ACC112 (cell line): ENCODE data around the gene CEMP1.

ENCODE experiments used
- H2AFZ ChIP-seq: fragments of 200-600 bp; sonication (generic); one replicate; pipeline ENCODE4 v1.6.0; 2017; ENCODE audit warnings: antibody characterized with exemption, low read length; ENCODE audit not compliant: unreplicated experiment
- H3K27ac ChIP-seq: fragments of 200-600 bp; sonication (generic); 2 replicates; pipeline ENCODE4 v1.5.1; 2014; ENCODE audit warnings: low read depth, mild to moderate bottlenecking, antibody characterized with exemption, low read length, moderate library complexity
- H3K27me3 ChIP-seq: fragments of 200-600 bp; sonication (generic); 2 replicates; pipeline ENCODE4 v1.6.1; 2014; ENCODE audit warnings: mild to moderate bottlenecking, antibody characterized with exemption, low read length, moderate library complexity, mixed read lengths; ENCODE audit not compliant: insufficient read depth
- H3K36me3 ChIP-seq: fragments of 200-600 bp; sonication (generic); 2 replicates; pipeline ENCODE4 v1.6.1; 2016; ENCODE audit warnings: mild to moderate bottlenecking, antibody characterized with exemption, low read length, moderate library complexity, mixed read lengths; ENCODE audit not compliant: insufficient read depth
- H3K4me1 ChIP-seq: fragments of 200-600 bp; sonication (generic); one replicate; pipeline ENCODE4 v1.6.1; 2016; ENCODE audit warnings: low read length, mixed read lengths; ENCODE audit not compliant: insufficient read depth, unreplicated experiment, control insufficient read depth
- H3K4me3 ChIP-seq: fragments of 200-600 bp; sonication (generic); 2 replicates; pipeline ENCODE4 v1.5.1; 2014; ENCODE audit warnings: mild to moderate bottlenecking, low read depth, low read length
- H3K79me2 ChIP-seq: fragments of 200-600 bp; sonication (generic); one replicate; pipeline ENCODE4 v1.6.0; 2016; ENCODE audit warnings: low read length; ENCODE audit not compliant: control insufficient read depth, unreplicated experiment, insufficient read depth

The CEMP1 gene

DNA sequence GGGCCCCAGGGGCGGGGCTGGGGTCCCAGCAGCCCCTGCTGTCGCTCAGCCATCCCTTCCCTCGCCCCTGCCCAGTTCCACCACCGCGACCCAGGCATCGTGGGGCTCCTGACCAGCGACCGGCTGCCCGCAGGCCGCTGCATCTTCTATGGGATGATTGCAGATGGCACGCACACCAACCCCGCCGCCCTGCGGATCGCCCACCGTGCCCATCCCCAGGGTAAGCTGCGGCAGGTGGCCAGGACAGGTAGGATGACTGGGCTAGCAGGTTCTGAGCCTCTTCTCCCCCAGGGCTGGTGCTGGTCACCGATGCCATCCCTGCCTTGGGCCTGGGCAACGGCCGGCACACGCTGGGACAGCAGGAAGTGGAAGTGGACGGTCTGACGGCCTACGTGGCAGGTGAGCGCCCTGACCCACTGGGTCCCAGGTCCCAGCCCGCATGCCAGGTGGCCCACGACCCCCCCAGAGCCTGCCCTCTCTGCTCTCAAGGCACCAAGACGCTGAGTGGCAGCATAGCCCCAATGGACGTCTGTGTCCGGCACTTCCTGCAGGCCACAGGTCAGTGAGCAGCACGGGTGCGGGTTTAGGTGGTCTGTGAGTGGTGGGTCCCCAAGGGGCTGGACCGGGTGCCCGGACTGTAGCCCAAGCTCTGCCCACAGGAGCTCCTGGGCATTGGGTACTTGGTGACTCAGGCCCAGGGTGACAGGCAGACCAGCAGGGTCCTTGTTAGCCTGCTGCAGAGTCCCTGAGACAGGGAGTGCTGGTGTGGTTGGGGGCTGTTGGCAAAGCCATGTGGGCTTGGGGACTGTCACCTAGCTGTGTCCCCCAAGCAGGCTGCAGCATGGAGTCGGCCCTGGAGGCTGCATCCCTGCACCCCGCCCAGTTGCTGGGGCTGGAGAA, 2.8 kb downstream of the CEMP1 start:
- peaks cover 11% of the 10 kb centered on the region for H3K79me2 ChIP-seq
- H2AFZ ChIP-seq: no peak overlapping the region
- H3K36me3 ChIP-seq: peaks cover 6% of the 10 kb centered on the region; the same call in 1 of the 2 replicates
- H3K4me1 ChIP-seq: peaks cover 8% of the 10 kb centered on the region
- H3K4me3 ChIP-seq: no peak overlapping the region
- H3K27me3 ChIP-seq: no peaks in the 10 kb centered on the region
- H3K27ac ChIP-seq: no peak overlapping the region

DNA sequence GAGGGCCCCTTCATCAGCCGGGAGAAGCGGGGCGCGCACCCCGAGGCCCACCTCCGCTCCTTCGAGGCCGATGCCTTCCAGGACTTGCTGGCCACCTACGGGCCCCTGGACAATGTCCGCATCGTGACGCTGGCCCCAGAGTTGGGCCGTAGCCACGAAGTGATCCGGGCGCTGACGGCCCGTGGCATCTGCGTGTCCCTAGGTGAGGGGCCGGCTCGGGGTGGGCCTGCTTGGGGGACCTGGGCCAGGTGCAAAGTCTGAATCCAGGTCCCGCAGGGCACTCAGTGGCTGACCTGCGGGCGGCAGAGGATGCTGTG, 3.5 kb downstream of the CEMP1 start:
- H3K4me3 ChIP-seq: no peak overlapping the region
- peaks cover 15% of the 10 kb centered on the region for H3K79me2 ChIP-seq
- no peak overlapping the region for H2AFZ ChIP-seq
- H3K36me3 ChIP-seq: peaks cover 6% of the 10 kb centered on the region; the same call in 1 of the 2 replicates
- peaks cover 8% of the 10 kb centered on the region for H3K4me1 ChIP-seq
- H3K27me3 ChIP-seq: no peaks in the 10 kb centered on the region
- no peak overlapping the region for H3K27ac ChIP-seq

DNA sequence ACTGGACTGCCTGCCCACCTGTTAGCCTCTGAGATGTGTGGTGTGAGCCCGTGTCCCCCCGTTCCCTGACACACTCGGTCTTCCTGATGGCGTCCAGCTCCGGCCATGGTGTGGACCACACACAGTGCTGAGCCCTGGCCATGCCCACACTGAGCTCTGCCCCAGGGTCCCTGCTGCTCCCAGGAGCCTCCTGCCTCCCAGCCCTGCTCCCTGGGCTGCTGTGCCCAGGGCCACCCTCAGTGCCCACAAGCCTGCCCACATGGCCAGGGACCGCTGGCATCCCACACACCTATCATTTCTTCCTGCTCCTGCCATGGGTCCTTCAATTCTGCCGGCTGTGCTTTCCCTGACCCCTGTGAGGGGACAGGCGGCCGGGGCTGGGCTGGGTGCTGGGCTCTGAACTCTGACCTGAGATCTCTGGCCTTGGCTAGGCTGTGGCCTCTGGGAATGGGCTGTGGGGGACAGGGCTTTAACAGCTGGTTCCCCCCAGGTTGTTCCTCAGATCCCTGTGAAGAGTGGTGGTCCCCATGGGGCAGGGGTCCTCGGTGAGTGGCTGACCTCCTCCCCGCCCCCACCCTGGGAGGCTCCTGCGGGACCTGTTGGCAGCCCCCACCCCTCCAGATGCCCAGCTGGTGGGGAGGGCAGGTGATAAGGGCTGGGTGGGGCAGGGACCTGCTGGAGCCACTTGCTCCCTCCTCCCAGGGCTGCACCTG, 4.0 kb downstream of the CEMP1 start:
- Histone ChIP-seq H3K27me3 (no peaks in the 10 kb centered on the region), H3K4me1 (peaks cover 8% of the 10 kb centered on the region), H3K27ac (no peak overlapping the region), H3K36me3 (peaks cover 6% of the 10 kb centered on the region; the same call in 1 of the 2 replicates), H3K4me3 (no peak overlapping the region), H3K79me2 (peaks cover 15% of the 10 kb centered on the region), H2AFZ (no peak overlapping the region)

DNA sequence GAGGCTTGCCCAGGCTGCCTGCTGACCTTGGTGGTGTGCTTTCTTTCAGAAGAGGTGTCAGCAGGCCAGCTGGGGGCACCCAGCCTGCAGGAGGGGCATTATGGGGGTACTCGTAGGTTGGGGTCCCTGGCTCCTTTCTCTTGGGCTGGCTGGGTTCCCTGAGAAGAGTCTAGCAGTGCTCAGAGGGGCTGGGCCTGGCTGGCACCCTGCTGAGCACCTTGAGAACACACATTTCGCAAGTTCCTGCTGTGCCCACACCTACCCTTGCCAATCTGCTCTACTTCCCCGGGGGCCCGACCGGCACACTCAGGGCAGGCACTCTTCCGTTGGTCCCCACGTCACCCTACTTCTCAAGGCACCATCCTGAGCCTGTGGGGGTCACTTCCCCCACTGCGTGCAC, 5.1 kb downstream of the CEMP1 start:
- Histone ChIP-seq H3K27ac (no peak overlapping the region), H3K27me3 (no peaks in the 10 kb centered on the region), H3K4me3 (no peak overlapping the region), H3K4me1 (peaks cover 5% of the 10 kb centered on the region), H2AFZ (no peak overlapping the region), H3K36me3 (peaks cover 6% of the 10 kb centered on the region; the same call in 1 of the 2 replicates), H3K79me2 (peaks cover 23% of the 10 kb centered on the region)

DNA sequence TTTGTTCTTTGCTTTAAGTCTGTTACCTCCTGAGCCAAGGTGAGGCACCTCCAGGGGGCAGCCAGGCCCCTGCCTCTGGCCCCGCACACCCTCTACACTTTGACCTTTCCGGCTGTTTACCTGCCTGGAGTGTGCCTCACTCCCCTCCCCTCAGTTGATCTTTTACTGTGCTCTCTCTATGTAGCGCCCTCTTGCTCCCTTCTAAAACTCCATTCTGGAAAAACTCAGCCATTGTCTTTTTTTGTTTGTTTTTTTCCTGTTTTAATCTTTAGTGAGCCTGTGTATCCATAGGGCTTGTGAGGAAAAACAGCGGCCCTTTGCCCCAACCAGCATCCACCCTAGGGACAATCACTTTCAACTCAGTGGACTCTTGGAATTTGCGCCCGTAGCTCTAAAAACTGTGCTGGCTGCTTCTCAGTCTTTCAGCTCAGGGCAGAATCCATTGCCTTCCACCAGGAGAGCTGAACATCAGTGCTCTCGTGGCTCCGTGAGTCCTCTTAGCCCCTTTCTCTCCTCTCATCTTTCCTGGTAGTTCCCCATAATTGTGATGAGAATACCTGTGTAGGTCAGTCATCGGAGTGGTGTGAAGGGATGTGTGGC, 6.8 kb downstream of the CEMP1 start:
- Histone ChIP-seq H3K4me3 (no peak overlapping the region), H3K27me3 (no peaks in the 10 kb centered on the region), H3K27ac (no peak overlapping the region), H2AFZ (no peak overlapping the region), H3K4me1 (peaks cover 7% of the 10 kb centered on the region), H3K79me2 (peaks cover 35% of the 10 kb centered on the region), H3K36me3 (peaks cover 6% of the 10 kb centered on the region; the same call in 1 of the 2 replicates)

DNA sequence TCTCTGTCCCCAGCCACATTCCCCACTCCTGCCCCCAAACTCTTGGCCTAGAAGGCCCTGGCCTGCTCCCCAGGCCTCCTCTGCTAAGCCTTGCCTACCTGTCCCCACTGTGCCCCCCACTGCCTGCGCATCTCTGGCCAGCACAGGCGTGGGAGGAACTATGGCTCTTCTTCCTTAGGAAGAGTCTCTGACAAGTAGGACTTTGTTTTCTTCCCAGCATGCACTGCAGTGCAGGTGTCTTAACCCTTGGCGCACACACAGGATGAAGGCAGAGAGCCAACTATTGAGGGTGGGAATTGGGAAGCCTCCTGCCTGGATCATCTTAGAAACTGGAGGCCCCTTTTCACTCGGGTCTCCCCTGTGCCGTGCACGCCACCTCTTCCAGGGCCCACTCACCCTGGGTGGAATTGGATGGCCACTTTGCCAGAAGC, 7.4 kb downstream of the CEMP1 start:
- Histone ChIP-seq H3K27ac (no peak overlapping the region), H2AFZ (no peak overlapping the region), H3K27me3 (no peaks in the 10 kb centered on the region), H3K4me1 (peaks cover 12% of the 10 kb centered on the region), H3K4me3 (no peak overlapping the region), H3K79me2 (peaks cover 41% of the 10 kb centered on the region), H3K36me3 (peaks cover 6% of the 10 kb centered on the region; the same call in 1 of the 2 replicates)

DNA sequence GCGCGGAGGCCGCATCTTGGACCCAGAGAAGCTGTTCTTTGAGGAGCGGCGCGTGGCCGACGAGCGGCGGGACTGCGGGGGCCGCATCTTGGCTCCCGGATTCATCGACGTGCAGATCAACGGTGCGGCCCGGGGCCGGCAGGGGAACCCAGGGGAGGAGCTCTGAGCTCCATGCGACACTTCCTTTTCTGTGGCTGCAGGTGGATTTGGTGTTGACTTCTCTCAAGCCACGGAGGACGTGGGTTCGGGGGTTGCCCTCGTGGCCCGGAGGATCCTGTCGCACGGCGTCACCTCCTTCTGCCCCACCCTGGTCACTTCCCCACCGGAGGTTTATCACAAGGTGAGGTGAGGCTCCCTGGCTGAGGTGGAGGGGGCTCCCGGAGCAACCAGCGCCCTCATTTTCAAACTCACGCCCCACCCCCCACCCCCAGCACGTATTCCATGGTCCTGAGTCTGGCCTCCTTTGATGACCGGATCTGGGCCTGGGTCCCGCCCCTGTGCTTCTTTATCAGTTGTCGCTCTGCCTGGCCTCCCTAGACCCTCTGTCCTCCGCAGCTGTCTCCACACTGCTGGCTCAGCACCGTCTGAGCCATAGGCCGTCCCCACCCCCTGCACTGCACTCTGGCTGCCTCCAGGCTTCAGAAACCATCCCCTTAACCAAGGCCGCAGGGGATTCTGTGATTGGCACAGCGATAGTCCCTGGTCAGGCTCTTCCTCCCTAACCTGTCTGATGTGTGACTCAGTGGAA, 10.2 kb downstream of the CEMP1 start:
- peaks cover 68% of the 10 kb centered on the region for H3K79me2 ChIP-seq

DNA sequence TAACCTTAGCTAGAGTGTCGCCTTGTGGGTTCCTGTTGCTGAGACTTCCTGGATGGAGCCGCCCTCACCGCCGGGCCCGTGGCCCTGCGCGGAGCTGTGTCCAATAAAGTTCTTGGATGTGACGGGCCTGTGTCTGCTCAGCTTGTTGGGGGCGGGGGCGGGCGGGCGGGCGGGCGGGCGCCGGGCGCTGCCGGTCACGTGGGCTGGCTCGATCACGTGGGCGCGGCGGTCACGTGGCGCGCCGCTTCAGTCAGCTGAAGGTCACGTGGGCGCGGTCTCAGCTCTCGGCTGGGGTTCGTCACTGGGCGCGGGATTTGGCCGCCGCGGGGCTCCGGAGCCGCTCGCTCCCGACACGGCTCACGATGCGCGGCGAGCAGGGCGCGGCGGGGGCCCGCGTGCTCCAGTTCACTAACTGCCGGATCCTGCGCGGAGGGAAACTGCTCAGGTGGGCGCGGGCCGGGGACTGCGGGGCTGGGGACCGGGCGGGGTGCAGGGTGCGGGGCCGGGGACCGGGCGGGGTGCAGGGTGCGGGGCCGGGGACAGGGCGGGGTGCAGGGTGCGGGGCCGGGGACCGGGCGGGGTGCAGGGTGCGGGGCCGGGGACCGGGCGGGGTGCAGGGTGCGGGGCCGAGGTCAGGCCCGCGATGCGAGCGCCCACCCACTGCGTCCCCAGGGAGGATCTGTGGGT, 11.0 kb downstream of the CEMP1 start, which contains the start of gene AMDHD2:
AMDHD2 (plus strand) TSS at position 275 of the 687 bp plus-strand sequence; CDS start at position 363, 88 bp downstream.
- Histone ChIP-seq H3K79me2 (peaks cover 74% of the 10 kb centered on the region), H3K27ac (peak within 1 kb of the TSS; percentile 59), H3K4me1 (peaks cover 44% of the 10 kb centered on the region), H3K36me3 (peaks cover 6% of the 10 kb centered on the region; the same call in 1 of the 2 replicates), H3K27me3 (no peaks in the 10 kb centered on the region), H3K4me3 (peak within 1 kb of the TSS; percentile 96), H2AFZ (no peak within 1 kb of the TSS)

More for the DNA sequence above, 10.2 kb downstream of the CEMP1 start:
- peak overlapping the region; percentile 96 for H3K4me3 ChIP-seq
- peaks cover 37% of the 10 kb centered on the region for H3K4me1 ChIP-seq
- H3K27me3 ChIP-seq: no peaks in the 10 kb centered on the region
- no peak overlapping the region for H2AFZ ChIP-seq
- H3K36me3 ChIP-seq: peaks cover 6% of the 10 kb centered on the region; the same call in 1 of the 2 replicates
- no peak overlapping the region; the same call in 1 of the 2 replicates for H3K27ac ChIP-seq

DNA sequence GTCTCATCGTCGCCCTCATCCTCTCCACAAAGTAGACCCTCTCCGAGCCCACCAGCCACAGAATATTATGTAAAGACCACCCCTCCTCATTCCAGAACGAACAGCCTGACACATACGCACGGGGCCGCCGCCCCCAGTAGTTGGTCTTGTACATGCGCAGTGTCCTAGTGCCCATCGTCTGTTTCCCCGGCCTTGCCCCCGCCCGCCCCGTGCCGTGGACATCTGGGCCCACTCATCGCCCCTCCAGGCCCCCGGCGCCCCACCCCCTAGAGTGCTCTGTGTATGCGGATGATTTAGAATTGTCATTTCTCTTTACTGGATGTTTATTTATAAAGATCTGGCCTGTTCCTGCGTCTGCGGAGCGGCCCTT, 11.5 kb downstream of the CEMP1 start:
- Histone ChIP-seq H3K27me3 (no peaks in the 10 kb centered on the region), H2AFZ (no peak overlapping the region), H3K4me3 (peak overlapping the region; percentile 55), H3K4me1 (peaks cover 45% of the 10 kb centered on the region), H3K79me2 (peaks cover 79% of the 10 kb centered on the region), H3K36me3 (peaks cover 4% of the 10 kb centered on the region; the same call in 1 of the 2 replicates), H3K27ac (peak overlapping the region; percentile 59)
